Measurements from ENCODE around the gene WDR12. TPM values are rescaled to one million over a fixed set of nuclear protein-coding genes. Genes with fewer than 3 reads are reported as not detected.
"Not testable (repeated sequence)": the region's sequence is repeated elsewhere in the genome, so short reads cannot be mapped to it uniquely, and the experiment has no call there.

Gene WDR12
- total RNA-seq, 1 experiment from 2014 or later = 141 TPM

GRCh38 chr2:202932425-202933138 is 21.1 kb upstream of the WDR12 start:
- POLR2A ChIA-PET = interaction anchor here (0.6 to 1.7 kb wide), 6 partner anchors 8 to 160 kb away, joined by 3 to 4 read pairs (median 3); partner anchors contain the start of genes CARF, NBEAL1 and WDR12
- peak overlapping the region; percentile 73 for H3K27ac Mint-ChIP-seq (ENCODE audit: low read depth, unreplicated experiment)

GRCh38 chr2:202918860-202919259 is 7.4 kb upstream of the WDR12 start:
- Mint-ChIP-seq H3K4me1 (ENCODE audit: insufficient read depth, unreplicated experiment) (no peaks in the 10 kb centered on the region), H3K9me3 (ENCODE audit: unreplicated experiment) (no peaks in the 10 kb centered on the region), H3K27ac (ENCODE audit: low read depth, unreplicated experiment) (no peak overlapping the region), H3K27me3 (ENCODE audit: insufficient read depth, unreplicated experiment) (no peaks in the 10 kb centered on the region), H3K4me3 (ENCODE audit: unreplicated experiment) (no peak overlapping the region), H3K36me3 (ENCODE audit: insufficient read depth, unreplicated experiment) (peaks cover 9% of the 10 kb centered on the region)
- BruUV-seq (replicated peaks) = no TSS peak
- intact Hi-C loops (cut with micrococcal nuclease) = no loop called here
- ChIA-PET POLR2A (interaction anchor here (0.6 kb wide), 1 partner anchor 85 kb away, joined by 3 read pairs; no protein-coding TSS in a partner anchor), CTCF (no interaction called here)
- no peak for TF ChIP-seq CTCF (IDR thresholded peaks at IDR 0.05; ENCODE audit: unreplicated experiment)
- DNase-seq (ENCODE audit: unreplicated experiment) = no peak

More at GRCh38 chr2:202932425-202933138, 21.1 kb upstream of the WDR12 start:
- Mint-ChIP-seq H3K27me3 (ENCODE audit: insufficient read depth, unreplicated experiment) (no peaks in the 10 kb centered on the region), H3K36me3 (ENCODE audit: insufficient read depth, unreplicated experiment) (peaks cover 14% of the 10 kb centered on the region), H3K4me3 (ENCODE audit: unreplicated experiment) (peak overlapping the region; percentile 33), H3K9me3 (ENCODE audit: unreplicated experiment) (no peaks in the 10 kb centered on the region), H3K4me1 (ENCODE audit: insufficient read depth, unreplicated experiment) (peaks cover 22% of the 10 kb centered on the region)
- intact Hi-C loops (cut with micrococcal nuclease) = no loop called here
- CTCF ChIA-PET = interaction anchor here (0.6 to 1.5 kb wide), 4 partner anchors 15 to 609 kb away, joined by 3 to 8 read pairs (median 4); no protein-coding TSS in a partner anchor
- TF ChIP-seq CTCF (IDR thresholded peaks at IDR 0.05; ENCODE audit: unreplicated experiment) = no peak
- DNase-seq (ENCODE audit: unreplicated experiment) = peak; percentile 90
- BruUV-seq (replicated peaks) = no TSS peak

GRCh38 chr2:202912342-202913201 is 1.1 kb upstream of the WDR12 start:
- H3K9me3 Mint-ChIP-seq (ENCODE audit: unreplicated experiment); H3K36me3 Mint-ChIP-seq (ENCODE audit: insufficient read depth, unreplicated experiment); H3K27me3 Mint-ChIP-seq (ENCODE audit: insufficient read depth, unreplicated experiment); BruUV-seq (replicated peaks): not testable (repeated sequence)
- Mint-ChIP-seq H3K27ac (ENCODE audit: low read depth, unreplicated experiment) (peak overlapping the region; percentile 87), H3K4me3 (ENCODE audit: unreplicated experiment) (peak overlapping the region; percentile 96), H3K4me1 (ENCODE audit: insufficient read depth, unreplicated experiment) (peaks cover 18% of the 10 kb centered on the region)
- POLR2A ChIA-PET = interaction anchor here (0.6 to 4.0 kb wide), 15 partner anchors 11 to 326 kb away, joined by 3 to 41 read pairs (median 4); partner anchors contain the start of genes CYP20A1, FAM117B, ICA1L and NBEAL1
- CTCF ChIA-PET = interaction anchor here (0.7 kb wide), 1 partner anchor 80 kb away, joined by 3 read pairs; no protein-coding TSS in a partner anchor
- peak; percentile 1 for DNase-seq (ENCODE audit: unreplicated experiment)
- intact Hi-C loops (cut with micrococcal nuclease) = loop anchor here (5.0 kb wide), 2 partner anchors 185 to 325 kb away; partner anchors contain the start of gene CYP20A1

- no peak for DNase-seq (ENCODE audit: unreplicated experiment)
- TF ChIP-seq CTCF (IDR thresholded peaks at IDR 0.05; ENCODE audit: unreplicated experiment) = no peak
- Mint-ChIP-seq H3K27me3 (ENCODE audit: insufficient read depth, unreplicated experiment) (no peaks in the 10 kb centered on the region), H3K27ac (ENCODE audit: low read depth, unreplicated experiment) (peak overlapping the region; percentile 55), H3K4me1 (ENCODE audit: insufficient read depth, unreplicated experiment) (peaks cover 18% of the 10 kb centered on the region), H3K36me3 (ENCODE audit: insufficient read depth, unreplicated experiment) (peaks cover 16% of the 10 kb centered on the region), H3K4me3 (ENCODE audit: unreplicated experiment) (peak overlapping the region; percentile 96), H3K9me3 (ENCODE audit: unreplicated experiment) (no peaks in the 10 kb centered on the region)
- intact Hi-C loops (cut with micrococcal nuclease) = loop anchor here (2.0 to 5.0 kb wide), 3 partner anchors 104 to 326 kb away; partner anchors contain the start of genes CYP20A1 and NBEAL1
- no TSS peak for BruUV-seq (replicated peaks)
- ChIA-PET POLR2A (interaction anchor here (0.5 to 4.0 kb wide), 21 partner anchors 10 to 998 kb away, joined by 3 to 41 read pairs (median 4); partner anchors contain the start of genes CYP20A1, FAM117B, ICA1L and NBEAL1), CTCF (interaction anchor here (1.0 to 1.6 kb wide), 4 partner anchors 9 to 337 kb away, joined by 3 to 4 read pairs (median 4); no protein-coding TSS in a partner anchor)
Measured at GRCh38 chr2:202911203-202911511, 316 bp downstream of the WDR12 start.

Measured in MCF 10A (cell line).